Stomach smooth muscle (tissue), 2 donors: ENCODE measurements around the gene TTC7B.

ENCODE experiments used
- H3K27ac ChIP-seq: one replicate; pipeline ENCODE4 v1.7.0; 2013; ENCODE audit warnings: mild to moderate bottlenecking, low read length, inconsistent platforms
- H3K27me3 ChIP-seq, 2 donors: one replicate each; pipeline ENCODE4 v1.7.0; 2013; ENCODE audit warnings: low read length in 2 of 2; ENCODE audit not compliant: insufficient read depth in 2 of 2, control insufficient read depth in 1 of 2
- H3K36me3 ChIP-seq, 2 donors: one replicate each; pipeline ENCODE4 v1.7.0; 2013; ENCODE audit warnings: low read length in 2 of 2; ENCODE audit not compliant: control insufficient read depth in 2 of 2, insufficient read depth in 2 of 2
- H3K4me1 ChIP-seq: one replicate; pipeline ENCODE4 v1.7.0; 2013; ENCODE audit warnings: low read length; ENCODE audit not compliant: control insufficient read depth, insufficient read depth
- H3K4me3 ChIP-seq, 2 donors: one replicate each; pipeline ENCODE4 v1.7.0; 2013; ENCODE audit warnings: low read length in 2 of 2
- H3K9ac ChIP-seq, 2 donors: one replicate each; pipeline ENCODE4 v1.7.0; 2013; ENCODE audit warnings: low read length in 2 of 2, mild to moderate bottlenecking in 1 of 2
- H3K9me3 ChIP-seq, 2 donors: one replicate each; pipeline ENCODE4 v1.7.0; 2013; ENCODE audit warnings: low read length in 2 of 2; ENCODE audit not compliant: control insufficient read depth in 2 of 2
- donor health status: healthy.
- donor health status: Pancreatic carcinoma.

The TTC7B gene

DNA sequence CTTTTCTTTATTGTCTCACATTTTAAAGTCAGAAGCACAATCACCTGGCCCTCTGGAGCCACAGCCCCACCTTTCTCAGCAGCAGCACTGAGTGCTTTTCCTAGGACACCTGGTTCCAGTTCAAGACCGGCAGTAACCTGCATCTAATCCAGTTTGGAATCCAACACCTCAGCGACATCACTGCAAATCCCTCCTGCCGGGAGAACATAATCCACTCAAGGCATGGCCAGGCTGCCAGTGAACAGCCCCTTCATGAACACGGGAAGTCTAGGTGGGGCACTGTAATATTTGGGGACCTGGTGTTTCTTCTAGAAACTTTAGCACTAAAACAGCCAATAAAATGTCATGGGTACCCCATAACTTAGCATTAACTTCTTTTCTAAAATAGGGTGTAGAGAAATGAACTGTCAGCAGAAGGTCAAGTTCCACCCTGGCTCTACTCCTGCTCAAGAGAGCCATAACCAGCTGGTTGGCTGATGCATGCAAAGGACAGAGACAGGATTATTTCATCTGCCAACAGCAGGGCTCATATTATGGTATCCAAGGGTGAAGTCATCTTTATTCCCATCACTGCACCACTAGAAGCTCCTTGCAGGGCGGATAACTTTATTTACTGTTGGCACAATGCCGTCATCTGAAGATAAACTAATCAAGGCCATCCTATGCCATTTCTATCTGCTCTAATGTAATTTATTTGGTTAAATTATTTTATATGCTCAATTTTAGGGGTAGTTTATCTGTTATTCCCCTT, 76.7 kb downstream of the TTC7B start:
- no peaks in the 10 kb centered on the region for H3K9me3 ChIP-seq
- peak overlapping the region; percentile 31 for H3K27ac ChIP-seq
- H3K4me1 ChIP-seq = peaks cover 10% of the 10 kb centered on the region
- no peak overlapping the region for H3K4me3 ChIP-seq
- H3K36me3 ChIP-seq = peaks cover 0 to 1% of the 10 kb centered on the region in 2 donors
- no peaks in the 10 kb centered on the region for H3K27me3 ChIP-seq
- no peak overlapping the region for H3K9ac ChIP-seq

DNA sequence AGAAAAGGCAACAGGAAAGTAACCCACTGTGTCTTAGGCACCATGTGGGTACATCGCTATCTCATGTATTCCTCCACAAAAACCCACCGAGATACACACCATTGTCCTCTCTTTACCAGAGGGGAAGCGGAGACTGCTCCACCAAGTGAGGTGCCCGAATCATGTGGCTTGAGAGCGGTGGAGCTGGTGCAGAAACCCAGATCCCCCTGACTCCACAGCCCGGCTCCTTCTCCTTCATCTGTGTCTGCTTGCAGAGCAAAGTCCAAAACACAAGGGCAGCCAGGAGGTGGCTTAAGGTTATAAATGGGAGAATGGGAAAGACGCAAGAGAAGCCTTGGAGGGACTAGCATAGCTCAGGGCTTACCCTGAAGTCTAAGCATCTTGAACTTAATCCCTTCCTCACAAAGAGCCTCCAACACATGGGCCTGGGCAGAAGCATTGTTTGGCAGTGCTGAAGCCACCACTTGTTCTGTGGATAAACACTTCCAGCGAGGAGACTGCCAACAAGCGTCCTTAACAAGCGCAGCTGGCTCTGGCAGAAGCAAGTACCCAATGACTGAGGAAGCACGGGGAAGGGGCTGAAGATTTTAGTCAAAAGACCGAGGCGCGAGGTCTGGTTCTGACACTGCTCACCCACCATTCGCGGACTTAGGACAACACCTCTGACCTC, 83.0 kb downstream of the TTC7B start:
- Histone ChIP-seq H3K36me3 (no peaks in the 10 kb centered on the region), H3K27ac (peak overlapping the region; percentile 11), H3K4me3 (peak overlapping the region in 1 of 2 donors; percentile 8), H3K4me1 (peaks cover 7% of the 10 kb centered on the region), H3K9me3 (no peaks in the 10 kb centered on the region), H3K27me3 (no peaks in the 10 kb centered on the region), H3K9ac (no peak overlapping the region)

DNA sequence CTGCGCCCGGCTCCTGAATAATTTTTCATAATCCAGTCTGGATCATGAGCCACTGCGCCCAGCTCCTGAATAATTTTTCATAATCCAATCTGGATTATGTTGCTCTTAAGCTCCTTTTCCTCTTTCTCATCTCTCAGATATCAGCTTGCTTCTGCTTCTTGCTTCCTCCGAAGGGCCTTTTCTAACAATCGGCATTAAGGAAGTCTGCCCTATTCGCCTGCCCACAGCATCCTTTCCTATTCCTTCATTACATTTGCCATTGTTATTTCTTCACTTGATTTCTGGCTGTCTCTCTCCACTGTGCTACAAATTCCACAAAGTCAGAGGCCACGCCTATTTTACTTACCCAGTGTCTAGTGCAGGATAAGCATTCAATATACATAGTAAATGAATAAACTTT, 83.5 kb downstream of the TTC7B start:
- Histone ChIP-seq H3K4me1 (peaks cover 7% of the 10 kb centered on the region), H3K27me3 (no peaks in the 10 kb centered on the region), H3K4me3 (no peak overlapping the region), H3K27ac (peak overlapping the region; percentile 11), H3K9ac (no peak overlapping the region), H3K9me3 (no peaks in the 10 kb centered on the region), H3K36me3 (no peaks in the 10 kb centered on the region)

DNA sequence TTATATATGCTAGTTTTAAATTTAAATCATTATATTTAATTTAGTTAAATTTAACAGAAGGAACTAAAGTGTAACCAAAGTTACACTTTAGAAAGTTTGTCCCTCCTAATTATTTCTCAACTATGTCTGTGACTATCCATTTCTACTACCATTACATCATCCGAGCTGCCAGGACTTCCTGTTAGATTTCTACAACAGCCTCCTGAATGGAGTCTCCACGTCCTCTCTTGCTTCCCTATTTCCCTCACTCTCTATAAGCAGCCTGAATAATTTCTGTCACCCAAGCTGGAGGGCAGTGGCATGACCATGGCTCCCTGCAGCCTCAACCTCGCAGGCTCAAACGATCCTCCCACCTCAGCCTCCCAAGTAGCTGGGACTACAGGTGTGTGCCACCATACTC, 84.1 kb downstream of the TTC7B start:
- Histone ChIP-seq H3K9me3 (no peaks in the 10 kb centered on the region), H3K4me3 (no peak overlapping the region), H3K27me3 (no peaks in the 10 kb centered on the region), H3K4me1 (peaks cover 7% of the 10 kb centered on the region), H3K9ac (no peak overlapping the region), H3K27ac (no peak overlapping the region), H3K36me3 (no peaks in the 10 kb centered on the region)

DNA sequence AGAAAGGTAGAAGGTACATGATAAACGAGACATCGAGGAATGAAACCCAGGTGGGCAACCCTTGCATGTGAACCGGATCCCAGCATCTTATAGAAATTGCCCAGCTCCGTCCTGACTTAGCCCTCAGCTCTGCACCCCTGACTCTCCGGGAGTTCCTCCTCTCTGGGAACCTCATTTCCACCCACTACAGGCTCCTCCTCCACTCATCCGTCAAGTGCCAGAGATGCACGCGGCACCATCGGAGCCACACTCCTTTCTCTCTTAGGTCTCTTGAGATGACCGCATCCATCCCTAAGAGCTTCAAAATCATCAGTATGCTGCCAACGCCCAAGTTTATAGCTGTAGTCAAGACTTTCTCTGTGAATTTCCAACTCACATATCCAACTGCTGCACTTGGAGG, 84.7 kb downstream of the TTC7B start:
- no peaks in the 10 kb centered on the region for H3K27me3 ChIP-seq
- H3K27ac ChIP-seq = no peak overlapping the region
- H3K4me3 ChIP-seq = no peak overlapping the region
- H3K4me1 ChIP-seq = peaks cover 13% of the 10 kb centered on the region
- H3K9me3 ChIP-seq = no peaks in the 10 kb centered on the region
- H3K36me3 ChIP-seq = no peaks in the 10 kb centered on the region
- no peak overlapping the region for H3K9ac ChIP-seq

DNA sequence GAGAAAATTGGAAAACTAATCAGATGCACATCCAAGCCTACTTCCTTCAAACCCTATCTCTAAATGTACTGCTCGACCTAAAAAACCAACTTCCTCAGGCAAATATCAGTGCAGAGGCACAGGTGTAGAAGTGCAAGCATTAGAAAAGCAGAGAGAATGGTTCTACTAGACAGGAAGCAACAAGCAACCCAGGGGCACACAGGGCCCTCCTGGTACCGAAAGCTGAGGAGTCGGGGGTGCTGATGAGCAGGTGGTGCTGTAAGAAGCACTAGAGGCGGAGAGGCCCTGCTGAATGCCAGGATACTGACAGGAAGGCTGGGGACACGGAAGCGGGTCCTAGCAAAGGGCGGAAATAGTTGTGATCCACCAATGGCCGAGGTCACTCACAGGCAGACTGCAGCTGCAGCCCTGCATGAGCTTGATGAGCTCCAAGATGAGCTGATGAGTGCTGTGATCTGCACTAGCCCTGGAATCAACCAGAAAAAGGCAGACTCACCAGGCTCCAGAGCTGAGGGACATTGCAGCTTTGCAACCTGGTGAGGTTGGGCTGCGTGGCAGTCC, 85.9 kb downstream of the TTC7B start:
- H3K27ac ChIP-seq = no peak overlapping the region
- H3K4me1 ChIP-seq = peaks cover 19% of the 10 kb centered on the region
- no peak overlapping the region for H3K4me3 ChIP-seq

DNA sequence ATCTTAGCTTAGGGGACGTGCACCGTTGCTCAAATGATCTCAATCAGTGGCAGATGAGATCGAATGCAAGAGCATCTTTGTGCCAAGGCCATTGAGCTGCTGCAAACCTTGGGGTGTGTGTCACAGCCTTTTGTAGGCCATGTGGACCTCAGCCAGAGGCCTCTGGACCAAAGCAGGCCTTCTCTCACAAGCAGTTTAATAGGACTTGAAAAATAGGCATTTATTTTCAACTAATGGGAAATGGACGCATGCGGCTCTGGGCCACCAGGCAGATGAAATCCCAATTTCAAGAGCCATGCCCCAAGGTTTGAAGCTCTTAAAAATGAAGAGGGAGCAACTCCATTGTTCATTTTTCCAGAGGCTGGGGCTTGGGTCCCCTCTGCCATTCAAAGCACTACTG, 87.3 kb downstream of the TTC7B start:
- no peaks in the 10 kb centered on the region for H3K36me3 ChIP-seq
- no peaks in the 10 kb centered on the region for H3K27me3 ChIP-seq
- H3K9ac ChIP-seq = no peak overlapping the region

More for the DNA sequence above, 85.9 kb downstream of the TTC7B start:
- Histone ChIP-seq H3K9ac (no peak overlapping the region), H3K36me3 (no peaks in the 10 kb centered on the region), H3K27me3 (no peaks in the 10 kb centered on the region), H3K9me3 (no peaks in the 10 kb centered on the region)

DNA sequence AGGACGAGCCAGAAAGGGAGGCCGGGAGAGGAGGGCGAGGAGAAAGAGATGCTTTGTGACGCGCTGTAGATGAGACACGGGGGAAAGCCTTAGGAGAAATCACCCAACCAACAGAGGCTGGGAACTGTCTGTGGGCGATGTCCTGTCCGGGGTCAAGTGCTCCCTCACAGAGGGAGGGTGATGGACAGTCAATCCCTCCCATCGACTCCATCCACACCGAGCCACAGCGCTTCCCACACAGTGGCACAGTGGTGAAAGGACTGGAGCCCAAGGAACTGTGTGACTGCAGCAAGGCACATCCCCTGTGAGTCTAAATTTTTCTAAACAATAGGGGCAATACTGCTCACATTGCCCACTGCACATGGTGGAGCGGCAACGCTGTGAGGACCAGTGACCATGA, 89.1 kb downstream of the TTC7B start:
- Histone ChIP-seq H3K9me3 (no peaks in the 10 kb centered on the region), H3K36me3 (peaks cover 1% of the 10 kb centered on the region in 2 donors), H3K4me3 (peak overlapping the region in 1 of 2 donors; percentile 47), H3K27me3 (no peaks in the 10 kb centered on the region), H3K4me1 (peaks cover 21% of the 10 kb centered on the region), H3K27ac (peak overlapping the region; percentile 31), H3K9ac (peak overlapping the region; percentile 1 to 51)

More for the DNA sequence above, 87.3 kb downstream of the TTC7B start:
- H3K27ac ChIP-seq = no peak overlapping the region
- no peak overlapping the region for H3K4me3 ChIP-seq
- H3K9me3 ChIP-seq = no peaks in the 10 kb centered on the region
- H3K4me1 ChIP-seq = peaks cover 27% of the 10 kb centered on the region

DNA sequence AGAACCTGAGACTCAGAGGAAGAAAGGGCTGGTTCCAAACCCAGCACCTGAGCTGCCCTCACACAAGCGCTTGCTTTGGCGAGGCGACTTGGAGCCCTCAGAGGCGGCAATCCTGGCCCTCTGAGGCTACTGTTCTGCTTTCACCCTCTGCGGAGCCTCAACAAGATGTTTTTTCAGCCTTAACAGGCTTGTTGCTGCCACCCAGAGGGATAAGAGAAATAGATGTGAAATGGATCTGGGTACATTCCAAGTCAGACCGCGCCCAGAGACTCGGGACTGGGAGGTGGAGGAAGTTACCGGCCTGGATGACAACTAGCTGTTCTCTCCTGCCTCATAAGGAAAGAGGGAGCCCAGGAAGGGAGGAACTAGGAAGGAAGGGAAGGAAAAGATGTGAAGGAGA, 89.6 kb downstream of the TTC7B start:
- Histone ChIP-seq H3K27ac (peak overlapping the region; percentile 31), H3K4me3 (peak overlapping the region in 1 of 2 donors; percentile 47), H3K9ac (peak overlapping the region; percentile 1 to 51), H3K4me1 (peaks cover 21% of the 10 kb centered on the region), H3K9me3 (no peaks in the 10 kb centered on the region), H3K36me3 (peaks cover 4% of the 10 kb centered on the region in 2 donors), H3K27me3 (no peaks in the 10 kb centered on the region)

DNA sequence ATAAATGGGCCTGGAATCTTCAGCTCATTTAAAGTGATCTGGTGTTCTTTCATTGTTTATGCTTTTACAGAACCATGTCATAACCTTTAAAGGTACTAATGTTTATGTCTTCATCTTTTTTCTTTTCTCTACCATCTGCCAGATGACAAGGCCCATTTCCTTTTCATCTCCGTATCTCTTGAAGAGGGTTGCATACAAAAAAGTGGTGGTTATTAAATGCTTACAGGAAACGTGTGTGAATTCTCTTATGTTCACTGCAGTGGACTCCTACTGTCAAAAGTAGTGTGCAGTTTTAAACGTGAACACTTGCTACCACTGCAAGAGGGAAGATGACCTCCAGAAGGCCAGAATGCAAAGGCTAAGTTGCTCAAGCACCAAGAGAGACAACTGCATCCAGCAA, 91.4 kb downstream of the TTC7B start:
- Histone ChIP-seq H3K9ac (no peak overlapping the region), H3K4me1 (peaks cover 21% of the 10 kb centered on the region), H3K27me3 (no peaks in the 10 kb centered on the region), H3K4me3 (no peak overlapping the region), H3K36me3 (peaks cover 4% of the 10 kb centered on the region in 2 donors), H3K9me3 (no peaks in the 10 kb centered on the region), H3K27ac (no peak overlapping the region)

DNA sequence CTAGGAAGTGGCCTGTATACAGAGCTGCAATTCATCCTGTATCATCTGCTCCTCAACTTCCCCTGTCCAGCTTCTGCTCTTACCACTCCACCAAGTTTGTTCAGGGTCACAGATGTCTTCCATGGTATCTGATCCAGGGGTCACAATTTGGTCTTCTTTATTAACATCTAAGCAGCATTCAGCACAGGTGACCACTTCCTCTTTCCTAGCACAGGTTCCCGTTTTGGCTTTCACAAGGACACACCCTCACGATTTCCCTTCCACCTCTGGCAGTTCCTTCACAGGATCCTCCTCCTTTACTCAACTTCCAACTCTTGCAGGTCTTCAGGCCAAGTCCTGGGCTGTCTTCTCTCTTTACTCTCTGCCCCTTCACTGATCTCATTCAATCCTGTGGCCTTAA, 93.6 kb downstream of the TTC7B start:
- Histone ChIP-seq H3K4me1 (peaks cover 21% of the 10 kb centered on the region), H3K9me3 (no peaks in the 10 kb centered on the region), H3K36me3 (peaks cover 4 to 6% of the 10 kb centered on the region in 2 donors), H3K27me3 (no peaks in the 10 kb centered on the region), H3K27ac (no peak overlapping the region), H3K4me3 (no peak overlapping the region), H3K9ac (no peak overlapping the region)
